ENCODE results near the gene ALG1.
"Not testable (repeated sequence)": the region's sequence is repeated elsewhere in the genome, so short reads cannot be mapped to it uniquely, and the experiment has no call there.

DNA sequence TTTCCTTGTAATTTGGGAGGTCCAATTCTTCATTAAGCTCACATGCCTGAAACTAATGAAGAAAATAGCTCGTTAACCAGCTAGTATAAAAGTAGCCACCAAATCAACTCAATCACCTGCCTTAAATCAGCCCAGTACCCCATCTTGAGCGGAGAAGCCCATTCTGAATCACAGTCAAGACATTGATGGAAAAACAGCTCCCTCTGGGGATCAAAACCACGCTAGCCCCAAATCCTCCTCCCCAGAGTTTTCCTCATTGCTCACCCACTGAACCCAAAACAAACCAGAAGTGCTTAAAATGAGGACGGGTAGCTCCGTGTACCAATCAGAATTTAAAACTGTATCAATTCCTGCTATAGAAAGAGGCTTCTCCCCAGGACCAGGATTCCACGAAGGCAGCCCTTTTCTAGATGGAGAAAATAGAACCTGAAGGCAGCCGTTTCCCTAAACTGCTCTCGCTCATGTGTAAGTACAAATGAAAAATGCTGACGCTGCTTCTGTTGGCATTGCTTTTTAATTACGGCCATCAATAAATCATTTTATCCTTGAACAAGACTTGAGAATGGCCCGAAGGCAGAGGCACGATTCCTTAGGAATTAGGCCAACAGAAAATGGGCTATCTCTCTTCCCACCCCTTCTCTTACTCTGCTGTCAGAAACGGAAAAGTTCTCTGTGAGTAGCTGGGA is 61.4 kb downstream of the ALG1 start:
- TF ChIP-seq POLR2AphosphoS5 (IDR thresholded peaks at IDR 0.05; ENCODE audit: low read length); RFX5 (IDR thresholded peaks at IDR 0.05; ENCODE audit: low read depth, low read length): not testable (repeated sequence)

Data from GM12878 (cell line).